ENCODE results near the gene TNFAIP8L2. TPM values are rescaled to one million over a fixed set of nuclear protein-coding genes. Genes with fewer than 3 reads are reported as not detected.
A peak's percentile ranks its signal among the peaks of the same experiment; 100 is the strongest.

TNFAIP8L2 gene
- total and polyA plus RNA-seq, 2 of the 4 experiments (the other 2 are of a cell fraction): not detected

GRCh38 chr1:151193856-151194255 is 37.4 kb downstream of the TNFAIP8L2 start:
- Histone ChIP-seq H3K9me1 (ENCODE audit: insufficient read depth, low read length) (0 out of 2 replicates have a peak, but pooled peaks cover 3% of the 10 kb centered on the region), H3K4me2 (ENCODE audit: low read depth, low read length) (no peak overlapping the region), H3K79me1 (ENCODE audit: low read depth in 1 of 2, low read length in 2 of 2) (peaks cover 8 to 28% of the 10 kb centered on the region in 2 experiments), H3K23ac (ENCODE audit: low read depth, low read length) (no peak overlapping the region), H3K27me3 (ENCODE audit: control insufficient read depth, insufficient read depth, low read length) (no peaks in the 10 kb centered on the region), H4K8ac (ENCODE audit: low read depth in 2 of 2, low read length in 2 of 2) (no peak overlapping the region), H2BK120ac (ENCODE audit: low read depth, low read length) (no peak overlapping the region), H3K18ac (ENCODE audit: low read depth, low read length) (no peak overlapping the region), H3K4me1 (ENCODE audit: control insufficient read depth, insufficient read depth, low read length) (peaks cover 2% of the 10 kb centered on the region; the same call in 1 of the 2 replicates), H2AFZ (replicated peaks; ENCODE audit: low read length, poor library complexity) (no peak overlapping the region), H2AK5ac (ENCODE audit: low read depth, low read length) (no peak overlapping the region), H3K27ac (ENCODE audit: insufficient read depth, low read length) (no peak overlapping the region), H2BK20ac (ENCODE audit: low read depth, low read length) (peak overlapping the region; percentile 0; the same call in 1 of the 2 replicates), H3K14ac (replicated peaks; ENCODE audit: low read depth, low read length) (no peak overlapping the region), H2BK5ac (ENCODE audit: low read depth, low read length, poor library complexity, severe bottlenecking) (no peak overlapping the region), H4K20me1 (ENCODE audit: insufficient read depth, low read length) (no peaks in the 10 kb centered on the region), H3K56ac (ENCODE audit: extremely low read depth, insufficient read depth, low read length) (no peak overlapping the region), H2AK9ac (replicated peaks; ENCODE audit: low read depth, low read length, poor library complexity) (no peak overlapping the region), H4K5ac (ENCODE audit: low read depth, low read length) (no peak overlapping the region), H2BK15ac (ENCODE audit: low read depth, low read length) (no peak overlapping the region), H3K36me3 (ENCODE audit: control insufficient read depth, insufficient read depth, low read length) (no peaks in the 10 kb centered on the region), H3K4me3 (ENCODE audit: insufficient read depth, low read depth, low read length) (no peak overlapping the region), H3K4ac (ENCODE audit: low read depth, low read length) (no peak overlapping the region), H3K9ac (ENCODE audit: low read depth, low read length) (no peak overlapping the region), H4K91ac (ENCODE audit: insufficient read depth, low read depth, low read length) (no peak overlapping the region), H3K9me3 (ENCODE audit: control insufficient read depth, insufficient read depth, low read length) (no peaks in the 10 kb centered on the region)
- ATAC-seq (ENCODE audit: low read depth): no peak
- intact Hi-C loops (cut with micrococcal nuclease): no loop called here
- DNase-seq: no peak
- CTCF ChIA-PET: no interaction called here
- in situ Hi-C loops (cut with MboI; ENCODE audit: low sequenced_read_pairs): loop anchor here (10.0 kb wide), 1 partner anchor 211 kb away; no protein-coding TSS in a partner anchor
- POLR2A ChIA-PET (ENCODE audit: unreplicated experiment): no interaction called here
- dilution Hi-C loops (cut with HindIII; ENCODE audit: low sequenced_read_pairs, unreplicated experiment): no loop called here
- no peak for TF ChIP-seq NFE2L2 (IDR thresholded peaks at IDR 0.05; ENCODE audit: low read depth, low read length)
- TF ChIP-seq, protein P1, sequence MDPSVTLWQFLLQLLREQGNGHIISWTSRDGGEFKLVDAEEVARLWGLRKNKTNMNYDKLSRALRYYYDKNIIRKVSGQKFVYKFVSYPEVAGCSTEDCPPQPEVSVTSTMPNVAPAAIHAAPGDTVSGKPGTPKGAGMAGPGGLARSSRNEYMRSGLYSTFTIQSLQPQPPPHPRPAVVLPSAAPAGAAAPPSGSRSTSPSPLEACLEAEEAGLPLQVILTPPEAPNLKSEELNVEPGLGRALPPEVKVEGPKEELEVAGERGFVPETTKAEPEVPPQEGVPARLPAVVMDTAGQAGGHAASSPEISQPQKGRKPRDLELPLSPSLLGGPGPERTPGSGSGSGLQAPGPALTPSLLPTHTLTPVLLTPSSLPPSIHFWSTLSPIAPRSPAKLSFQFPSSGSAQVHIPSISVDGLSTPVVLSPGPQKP (IDR thresholded peaks at IDR 0.05; ENCODE audit: borderline replicate concordance, low read depth, low read length): no peak
- TF ChIP-seq CEBPB (IDR thresholded peaks at IDR 0.05; ENCODE audit: low read depth, low read length): no peak
- no peak for TF ChIP-seq POLR2A (IDR thresholded peaks at IDR 0.05; ENCODE audit: low read depth, low read length)
- no peak for TF ChIP-seq USF2 (IDR thresholded peaks at IDR 0.05; ENCODE audit: low read depth, low read length)
- no peak for TF ChIP-seq CTCF (conservative IDR thresholded peaks at IDR 0.05; ENCODE audit: low read depth, low read length)
- TF ChIP-seq SMC3 (IDR thresholded peaks at IDR 0.05; ENCODE audit: low read depth, low read length): no peak
- TF ChIP-seq RCOR1 (IDR thresholded peaks at IDR 0.05; ENCODE audit: insufficient replicate concordance, low read length): no peak
- TF ChIP-seq MAZ (IDR thresholded peaks at IDR 0.05; ENCODE audit: borderline replicate concordance, low read depth, low read length): no peak
- no peak for TF ChIP-seq MXI1 (IDR thresholded peaks at IDR 0.05; ENCODE audit: borderline replicate concordance, low read depth, low read length)
- no peak for TF ChIP-seq MAFK (IDR thresholded peaks at IDR 0.05; ENCODE audit: low read depth, low read length)
- TF ChIP-seq RAD21 (IDR thresholded peaks at IDR 0.05; ENCODE audit: low read length): no peak
- no peak for TF ChIP-seq FOS (IDR thresholded peaks at IDR 0.05; ENCODE audit: low read depth, low read length)
- no peak for TF ChIP-seq BHLHE40 (IDR thresholded peaks at IDR 0.05; ENCODE audit: low read depth, low read length)
- no peak for TF ChIP-seq CHD1 (IDR thresholded peaks at IDR 0.05; ENCODE audit: low read depth, low read length)
- TF ChIP-seq RFX5 (IDR thresholded peaks at IDR 0.05; ENCODE audit: low read depth, low read length): no peak
- no TSS peak for BruUV-seq (replicated peaks)
- WGBS, 2 experiments (ENCODE audit: extremely low coverage in 2 of 2, insufficient read length in 1 of 2): no CpG with 5 or more reads among the region's 1 CpG

All from IMR-90 (cell line).